Fibroblast of mammary gland (primary cell): ENCODE results near the gene NKX2-8.

Experiments
- DNase-seq: peaks from one replicate; pipeline ENCODE4 v3.0.0-alpha.2; 2010; ENCODE audit warnings: low read depth
- H3K4me3 ChIP-seq: 2 replicates; pipeline ENCODE4 v1.5.1; 2011; ENCODE audit warnings: low read depth, mild to moderate bottlenecking, low read length, moderate library complexity; ENCODE audit not compliant: control insufficient read depth
- TF ChIP-seq, protein P1 (sequence below): conservative IDR thresholded peaks from 2 replicates; pipeline ENCODE4 v1.5.1; 2011; ENCODE audit warnings: low read depth, low read length, inconsistent platforms; ENCODE audit not compliant: control insufficient read depth, insufficient read depth

Gene NKX2-8

DNA sequence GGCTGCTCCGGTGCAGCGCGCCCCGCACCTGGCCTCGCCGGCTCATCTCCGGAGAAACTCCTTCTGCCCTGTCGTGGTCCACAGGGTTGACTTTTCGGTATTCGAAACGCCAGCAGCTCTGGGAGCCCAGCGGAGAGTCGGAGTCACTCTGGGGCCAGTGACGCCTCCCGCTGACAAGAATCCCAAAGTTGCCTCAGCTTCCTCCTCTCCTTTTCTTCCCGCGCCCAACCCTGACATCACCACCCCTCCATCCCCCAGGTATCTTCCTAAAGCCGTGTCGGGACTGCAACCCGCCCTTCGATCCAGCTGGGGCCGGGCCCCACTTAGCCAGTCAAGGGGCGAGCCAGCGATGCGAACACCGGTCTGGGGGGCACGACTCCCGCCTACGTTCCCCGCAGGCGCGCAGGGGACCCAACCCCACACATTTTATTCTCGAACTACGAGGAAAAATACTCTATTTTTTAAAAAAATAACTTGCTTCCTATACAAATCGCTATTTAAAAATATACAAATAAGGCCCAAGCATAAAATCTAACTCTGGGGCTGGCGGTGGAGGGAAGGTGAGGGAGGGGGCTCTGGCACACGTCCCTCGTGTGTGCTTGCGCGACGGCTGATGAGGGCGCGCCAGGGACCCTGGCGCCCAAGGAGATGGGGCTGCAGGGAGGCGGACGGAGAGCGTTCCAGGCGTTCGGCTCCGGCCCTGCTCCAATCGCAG lies 2.1 kb downstream of the NKX2-8 start:
- no peak overlapping the region for H3K4me3 ChIP-seq
- TF ChIP-seq, protein P1, sequence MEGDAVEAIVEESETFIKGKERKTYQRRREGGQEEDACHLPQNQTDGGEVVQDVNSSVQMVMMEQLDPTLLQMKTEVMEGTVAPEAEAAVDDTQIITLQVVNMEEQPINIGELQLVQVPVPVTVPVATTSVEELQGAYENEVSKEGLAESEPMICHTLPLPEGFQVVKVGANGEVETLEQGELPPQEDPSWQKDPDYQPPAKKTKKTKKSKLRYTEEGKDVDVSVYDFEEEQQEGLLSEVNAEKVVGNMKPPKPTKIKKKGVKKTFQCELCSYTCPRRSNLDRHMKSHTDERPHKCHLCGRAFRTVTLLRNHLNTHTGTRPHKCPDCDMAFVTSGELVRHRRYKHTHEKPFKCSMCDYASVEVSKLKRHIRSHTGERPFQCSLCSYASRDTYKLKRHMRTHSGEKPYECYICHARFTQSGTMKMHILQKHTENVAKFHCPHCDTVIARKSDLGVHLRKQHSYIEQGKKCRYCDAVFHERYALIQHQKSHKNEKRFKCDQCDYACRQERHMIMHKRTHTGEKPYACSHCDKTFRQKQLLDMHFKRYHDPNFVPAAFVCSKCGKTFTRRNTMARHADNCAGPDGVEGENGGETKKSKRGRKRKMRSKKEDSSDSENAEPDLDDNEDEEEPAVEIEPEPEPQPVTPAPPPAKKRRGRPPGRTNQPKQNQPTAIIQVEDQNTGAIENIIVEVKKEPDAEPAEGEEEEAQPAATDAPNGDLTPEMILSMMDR = no peak
- no peak for DNase-seq

DNA sequence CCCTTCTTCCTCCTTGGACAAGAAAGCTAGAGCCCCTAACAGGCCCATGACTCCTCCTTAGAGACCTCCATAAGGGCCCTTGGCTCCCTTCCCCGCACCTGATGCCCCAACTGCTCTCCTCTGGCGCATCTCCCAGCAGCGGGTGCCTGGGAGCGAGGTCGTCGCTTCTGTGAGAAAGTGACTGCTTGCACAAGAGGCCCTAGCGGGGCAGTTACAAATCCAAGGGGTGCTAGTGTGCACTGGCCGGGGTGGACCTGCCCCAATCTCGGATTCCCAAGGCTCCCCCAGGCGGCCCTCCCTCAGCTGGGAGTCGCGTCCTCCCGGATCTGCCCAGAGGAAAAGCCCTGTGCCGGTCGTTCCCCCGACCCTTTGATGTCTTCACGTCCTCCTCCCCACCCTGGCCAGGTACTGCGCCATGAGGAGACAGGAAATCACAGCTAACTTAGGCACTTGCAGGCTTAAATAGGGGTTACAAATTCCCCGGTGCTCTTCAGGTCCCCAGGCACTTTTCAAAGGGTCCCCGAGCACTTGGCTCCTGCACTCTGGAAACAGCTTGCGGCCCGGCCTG lies 2.8 kb downstream of the NKX2-8 start:
- H3K4me3 ChIP-seq = no peak overlapping the region
- TF ChIP-seq, protein P1 = no peak
- no peak for DNase-seq

DNA sequence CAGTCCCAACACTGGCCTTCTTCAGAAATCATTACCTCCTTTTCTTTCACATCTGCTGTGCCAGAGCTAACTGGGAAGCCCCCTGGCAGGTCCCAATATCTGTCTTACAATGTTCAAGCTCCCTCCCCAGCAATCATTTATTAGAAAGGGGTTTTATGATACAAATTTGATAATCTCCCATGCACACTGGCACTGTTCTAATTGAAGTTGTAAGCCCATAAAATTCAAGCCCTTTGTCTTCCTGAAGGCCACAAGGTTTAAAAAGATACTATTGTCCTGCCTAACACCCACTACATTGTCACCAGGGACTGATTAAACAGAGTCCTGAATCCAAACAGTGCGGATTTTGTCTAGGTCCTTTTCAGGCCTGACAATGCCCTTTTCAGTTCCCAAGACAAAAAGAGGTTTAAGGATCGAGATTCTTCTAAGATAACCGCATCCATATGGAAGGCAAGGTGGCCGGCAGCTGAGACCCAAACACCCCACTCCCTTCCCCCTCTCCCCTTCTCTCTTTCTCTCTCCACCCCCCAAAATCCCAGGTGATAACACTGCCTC lies 3.3 kb downstream of the NKX2-8 start:
- H3K4me3 ChIP-seq = no peak overlapping the region
- TF ChIP-seq, protein P1 = no peak
- no peak for DNase-seq

DNA sequence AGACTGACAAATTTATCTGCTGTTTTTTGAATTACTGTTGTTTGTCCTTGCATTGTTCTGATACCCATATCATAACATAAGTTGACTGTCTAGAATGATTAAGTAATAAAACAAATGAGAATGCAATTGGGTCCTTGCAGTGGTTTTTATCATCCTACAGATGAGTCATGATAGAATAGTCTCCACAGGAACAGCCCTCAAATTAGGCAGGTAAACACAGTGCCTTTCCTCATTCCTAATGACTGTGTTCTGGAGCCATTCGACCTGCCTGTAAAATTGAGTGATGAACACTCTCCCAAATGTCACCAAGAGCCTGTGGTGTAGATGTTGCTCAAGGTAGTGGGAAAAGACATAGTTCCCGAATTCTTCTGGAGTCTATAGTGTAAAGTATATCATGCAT lies 12.3 kb downstream of the NKX2-8 start:
- no peak for DNase-seq
- TF ChIP-seq, protein P1 = no peak
- H3K4me3 ChIP-seq = no peak overlapping the region

DNA sequence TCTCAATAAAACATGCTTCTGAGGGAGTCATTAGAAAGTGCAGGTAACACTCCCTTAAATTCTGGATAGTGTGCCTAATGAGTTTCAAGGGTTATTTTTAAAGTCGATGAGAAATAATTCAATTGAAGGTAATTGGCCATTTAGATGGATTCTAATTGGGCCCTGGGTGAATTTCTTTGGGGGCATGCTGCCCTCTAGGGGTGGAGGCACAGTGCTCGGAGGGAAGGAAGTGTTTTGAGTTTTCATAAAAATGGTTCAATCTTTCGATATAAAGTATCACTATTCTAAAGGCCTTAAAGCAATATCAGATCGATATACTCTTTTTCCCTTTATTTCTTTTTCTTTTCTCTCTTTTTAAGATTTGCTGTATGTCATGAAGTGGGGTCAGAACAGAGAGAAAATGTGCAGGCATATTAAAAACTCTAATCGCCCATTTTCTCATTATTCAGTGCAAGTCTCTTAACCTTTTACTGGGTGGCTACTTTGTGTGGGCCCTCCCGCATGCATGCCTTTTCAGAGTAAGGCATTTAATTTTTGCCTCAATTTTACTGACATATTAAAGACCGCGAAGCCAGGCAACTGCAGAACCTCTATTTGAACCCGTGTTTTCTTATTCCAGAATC lies 25.5 kb downstream of the NKX2-8 start:
- peak; percentile 24 for DNase-seq
- no peak overlapping the region for H3K4me3 ChIP-seq
- TF ChIP-seq, protein P1 = peak; percentile 86

DNA sequence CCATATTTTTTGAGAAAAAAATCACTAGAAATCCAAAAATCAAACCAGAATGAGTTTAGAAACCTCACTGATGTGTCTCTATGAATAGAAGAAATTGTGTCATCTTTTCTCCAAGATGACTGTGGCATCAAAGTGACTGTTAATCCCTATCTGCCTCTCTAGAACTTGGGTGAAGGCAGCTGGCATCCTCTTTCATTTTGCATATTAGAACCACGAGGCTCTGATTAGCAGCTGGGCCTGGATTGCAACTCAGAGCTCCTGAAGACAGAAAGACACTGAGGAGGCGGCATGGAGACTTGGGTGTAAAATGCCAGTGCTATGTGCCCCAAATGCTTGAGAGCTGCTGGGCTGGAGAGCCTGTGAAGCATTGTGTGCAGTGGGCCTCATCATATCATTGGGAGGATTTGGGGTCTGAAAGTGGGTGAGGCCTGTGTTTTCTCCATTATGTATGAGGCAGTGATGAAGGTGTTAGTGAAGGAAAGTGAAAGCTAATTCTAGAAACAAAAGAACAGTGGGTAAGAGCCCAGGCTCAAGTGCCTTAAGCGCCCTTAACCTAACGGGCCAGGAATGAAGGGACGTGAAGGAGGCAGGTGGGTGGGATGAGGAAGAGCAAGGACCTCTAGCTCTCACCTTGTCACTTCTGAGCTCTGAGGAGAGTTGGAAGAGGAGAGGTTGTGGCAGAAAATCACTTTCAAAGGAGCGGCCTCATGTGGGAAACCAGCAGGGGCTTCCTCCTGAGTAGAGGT lies 26.2 kb downstream of the NKX2-8 start:
- TF ChIP-seq, protein P1 = no peak
- DNase-seq = no peak
- no peak overlapping the region for H3K4me3 ChIP-seq
